DOHH2 (cell line): ENCODE data around the gene RASGRP2.

Experiments
- H3F3A ChIP-seq: fragments of 200-600 bp; sonication (generic), shearing (Covaris generic); 2 replicates; pipeline ENCODE4 v1.6.0; 2016; ENCODE audit warnings: antibody characterized with exemption, mild to moderate bottlenecking; ENCODE audit not compliant: control insufficient read depth, insufficient read depth
- H3K27ac ChIP-seq: fragments of 200-600 bp; sonication (generic); 2 replicates; pipeline ENCODE4 v1.5.1; 2014; ENCODE audit warnings: low read depth, mild to moderate bottlenecking, low read length, moderate library complexity
- H3K27me3 ChIP-seq: fragments of 200-600 bp; sonication (generic); 2 replicates; pipeline ENCODE4 v1.6.1; 2014; ENCODE audit warnings: mild to moderate bottlenecking, low read length, mixed read lengths; ENCODE audit not compliant: control insufficient read depth
- H3K36me3 ChIP-seq: fragments of 200-600 bp; sonication (generic); 2 replicates; pipeline ENCODE4 v1.6.1; 2014; ENCODE audit warnings: mild to moderate bottlenecking, low read length, moderate library complexity, mixed read lengths; ENCODE audit not compliant: control insufficient read depth
- H3K4me1 ChIP-seq: fragments of 200-600 bp; sonication (generic); 2 replicates; pipeline ENCODE4 v1.6.1; 2014; ENCODE audit warnings: mild to moderate bottlenecking, low read length, mixed read lengths; ENCODE audit not compliant: control insufficient read depth
- H3K4me2 ChIP-seq: fragments of 200-600 bp; sonication (generic); 2 replicates; pipeline ENCODE4 v1.6.0; 2014; ENCODE audit warnings: mild to moderate bottlenecking, low read length, moderate library complexity
- H3K4me3 ChIP-seq: fragments of 200-600 bp; sonication (generic); 2 replicates; pipeline ENCODE4 v1.5.1; 2014; ENCODE audit warnings: mild to moderate bottlenecking, low read length, mixed read lengths
- H3K79me2 ChIP-seq: fragments of 200-600 bp; sonication (generic); 2 replicates; pipeline ENCODE4 v1.6.1; 2014; ENCODE audit warnings: mild to moderate bottlenecking, low read length, mixed read lengths; ENCODE audit not compliant: control insufficient read depth
- H3K9me2 ChIP-seq: fragments of 200-600 bp; sonication (generic); replicated peaks from 2 replicates; pipeline ENCODE4 v1.6.1; 2014; ENCODE audit warnings: mild to moderate bottlenecking, low read length, mixed read lengths; ENCODE audit not compliant: control insufficient read depth
- H3K9me3 ChIP-seq: fragments of 200-600 bp; sonication (generic); 2 replicates; pipeline ENCODE4 v1.6.1; 2014; ENCODE audit warnings: antibody characterized with exemption, low read length, mixed read lengths; ENCODE audit not compliant: control insufficient read depth, insufficient read depth
- H4K20me1 ChIP-seq: fragments of 200-600 bp; sonication (generic); 2 replicates; pipeline ENCODE4 v1.6.0; 2014; ENCODE audit warnings: low read depth, mild to moderate bottlenecking, antibody characterized with exemption, low read length, moderate library complexity; ENCODE audit not compliant: control insufficient read depth, insufficient read depth
- EZH2phosphoT487 ChIP-seq: fragments of 200-600 bp; sonication (generic); IDR thresholded peaks from 2 replicates; pipeline ENCODE4 v1.6.1; 2017; ENCODE audit warnings: borderline replicate concordance, mild to moderate bottlenecking, antibody characterized with exemption, low read length, moderate library complexity, mixed read lengths
- TF ChIP-seq, protein P1 (sequence below): fragments of 200-600 bp; sonication (generic); IDR thresholded peaks from one replicate; pipeline ENCODE4 v1.5.1; 2014; ENCODE audit warnings: antibody characterized with exemption, mild to moderate bottlenecking, low read depth, low read length; ENCODE audit not compliant: poor library complexity, severe bottlenecking

The RASGRP2 gene

DNA sequence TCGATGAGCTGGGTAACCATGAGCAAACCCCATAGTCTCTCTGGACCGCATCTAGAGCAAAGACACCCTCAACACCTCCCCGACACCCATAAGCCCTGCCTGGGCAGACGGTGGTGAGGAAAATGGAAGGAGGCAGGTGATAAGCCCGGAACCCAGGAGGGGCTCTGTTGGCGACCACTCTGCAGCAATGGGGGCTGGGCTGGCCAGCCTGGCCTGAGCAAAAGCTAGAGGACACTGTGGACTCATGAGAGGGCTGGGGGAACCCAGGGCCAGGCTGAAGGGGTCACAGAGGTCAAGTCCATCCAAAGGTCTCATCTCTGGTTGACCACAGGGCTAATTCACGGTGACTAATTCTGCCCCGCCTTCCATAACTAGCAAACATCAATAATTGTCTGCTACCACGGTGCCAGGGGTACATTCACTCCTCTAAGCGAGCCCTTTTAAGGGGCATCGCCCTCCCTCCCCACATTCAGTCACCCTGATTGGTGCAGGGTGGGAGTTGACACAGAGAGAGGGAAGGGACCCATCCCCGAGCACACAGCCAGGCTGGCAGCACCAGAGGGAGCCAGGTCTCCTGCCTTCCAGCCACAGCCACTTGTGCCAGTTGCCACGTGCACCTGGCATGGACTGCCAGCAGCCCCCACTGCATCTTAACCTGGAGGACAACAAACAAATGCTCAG, 11.9 kb upstream of the RASGRP2 start:
- Histone ChIP-seq H3K4me2 (no peak overlapping the region), H4K20me1 (peaks cover 3% of the 10 kb centered on the region; the same call in 1 of the 2 replicates), H3K36me3 (no peaks in the 10 kb centered on the region), H3K27ac (no peak overlapping the region), H3K4me1 (peaks cover 22% of the 10 kb centered on the region), H3K9me3 (no peaks in the 10 kb centered on the region), H3K4me3 (no peak overlapping the region), H3F3A (peaks cover 8% of the 10 kb centered on the region), H3K79me2 (no peaks in the 10 kb centered on the region), H3K9me2 (no peaks in the 10 kb centered on the region), H3K27me3 (no peaks in the 10 kb centered on the region)
- TF ChIP-seq, protein P1, sequence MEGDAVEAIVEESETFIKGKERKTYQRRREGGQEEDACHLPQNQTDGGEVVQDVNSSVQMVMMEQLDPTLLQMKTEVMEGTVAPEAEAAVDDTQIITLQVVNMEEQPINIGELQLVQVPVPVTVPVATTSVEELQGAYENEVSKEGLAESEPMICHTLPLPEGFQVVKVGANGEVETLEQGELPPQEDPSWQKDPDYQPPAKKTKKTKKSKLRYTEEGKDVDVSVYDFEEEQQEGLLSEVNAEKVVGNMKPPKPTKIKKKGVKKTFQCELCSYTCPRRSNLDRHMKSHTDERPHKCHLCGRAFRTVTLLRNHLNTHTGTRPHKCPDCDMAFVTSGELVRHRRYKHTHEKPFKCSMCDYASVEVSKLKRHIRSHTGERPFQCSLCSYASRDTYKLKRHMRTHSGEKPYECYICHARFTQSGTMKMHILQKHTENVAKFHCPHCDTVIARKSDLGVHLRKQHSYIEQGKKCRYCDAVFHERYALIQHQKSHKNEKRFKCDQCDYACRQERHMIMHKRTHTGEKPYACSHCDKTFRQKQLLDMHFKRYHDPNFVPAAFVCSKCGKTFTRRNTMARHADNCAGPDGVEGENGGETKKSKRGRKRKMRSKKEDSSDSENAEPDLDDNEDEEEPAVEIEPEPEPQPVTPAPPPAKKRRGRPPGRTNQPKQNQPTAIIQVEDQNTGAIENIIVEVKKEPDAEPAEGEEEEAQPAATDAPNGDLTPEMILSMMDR = no peak
- no peak for TF ChIP-seq EZH2phosphoT487

DNA sequence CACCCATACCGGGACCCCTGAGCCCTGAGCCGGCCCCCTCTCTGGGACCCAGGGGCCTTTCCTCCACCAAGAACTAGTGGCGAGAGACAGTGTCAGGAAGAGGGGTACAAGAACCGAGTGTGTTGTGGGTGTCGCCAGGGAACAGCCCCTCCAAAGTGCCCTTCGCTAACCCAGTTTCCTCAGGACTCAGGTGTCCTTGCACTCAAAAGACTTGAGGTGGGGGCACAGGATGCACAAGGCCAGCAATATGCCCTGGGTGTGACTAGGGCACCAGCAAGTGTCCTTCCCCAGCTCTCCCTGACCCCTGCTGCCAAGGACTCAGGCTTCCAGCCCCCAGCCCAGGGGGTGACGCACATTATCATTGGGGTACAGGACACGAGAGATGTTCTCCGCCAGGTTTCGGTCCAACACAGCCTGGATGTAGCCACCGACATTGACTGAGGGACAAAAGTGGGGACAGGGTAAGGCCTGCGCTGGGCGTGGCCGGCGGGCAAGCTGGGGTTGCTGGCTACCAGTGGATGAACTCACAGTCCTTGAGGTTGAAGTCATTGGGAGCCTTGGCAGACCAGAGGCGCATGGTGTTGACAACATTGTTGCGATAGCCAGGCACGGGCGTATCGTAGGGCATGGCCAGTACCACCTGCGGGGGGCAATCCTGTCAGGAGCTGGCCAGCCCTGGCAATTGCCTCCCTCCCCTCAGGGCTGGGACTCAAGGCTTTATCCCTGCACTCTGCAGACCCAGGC, 11.1 kb upstream of the RASGRP2 start:
- TF ChIP-seq, protein P1 = no peak
- no peak for TF ChIP-seq EZH2phosphoT487

DNA sequence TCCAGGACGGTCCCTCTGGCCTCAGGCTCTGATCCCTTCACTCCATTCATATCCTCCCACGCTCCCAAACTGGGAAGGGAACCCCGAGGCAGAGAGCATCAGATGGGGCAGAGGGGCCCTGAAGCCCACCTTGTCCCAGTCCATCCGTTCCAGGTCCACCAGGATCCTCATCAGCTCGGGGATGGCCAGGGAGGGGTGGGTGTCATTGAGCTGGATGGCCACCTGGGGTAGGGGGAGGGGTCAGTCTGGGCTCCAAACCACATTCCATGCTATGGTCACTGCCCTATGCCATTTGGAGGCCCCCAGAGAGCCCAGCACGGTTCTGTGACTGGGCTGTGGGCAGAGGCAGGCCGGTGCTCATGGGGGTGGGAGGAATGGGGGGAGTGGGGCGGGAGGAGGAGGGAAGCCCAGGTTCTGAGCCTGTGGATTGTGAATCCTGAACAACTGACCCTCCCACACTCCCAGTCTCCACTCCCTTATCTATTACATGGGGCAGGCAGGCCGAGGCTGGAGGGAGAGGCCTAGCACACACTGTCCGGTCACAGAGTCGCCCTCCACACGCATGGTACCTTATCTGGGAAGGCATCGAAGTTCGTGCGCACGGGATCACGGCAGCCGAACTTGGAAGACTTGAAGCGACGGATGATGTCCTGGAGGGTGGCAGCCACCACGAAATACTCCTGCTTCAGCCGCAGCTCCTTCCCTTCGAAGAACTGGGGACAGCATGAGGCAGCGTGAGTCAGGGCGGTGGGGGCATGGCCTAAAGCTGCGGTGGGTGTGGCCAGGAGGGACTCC, 10.4 kb upstream of the RASGRP2 start:
- H3K79me2 ChIP-seq = no peaks in the 10 kb centered on the region
- TF ChIP-seq EZH2phosphoT487 = no peak
- TF ChIP-seq, protein P1 = no peak

More for the DNA sequence above, 11.1 kb upstream of the RASGRP2 start:
- Histone ChIP-seq H3K9me2 (no peaks in the 10 kb centered on the region), H3K27ac (no peak overlapping the region), H3K4me2 (no peak overlapping the region), H4K20me1 (peaks cover under 1% of the 10 kb centered on the region; the same call in 1 of the 2 replicates), H3K36me3 (no peaks in the 10 kb centered on the region), H3F3A (peaks cover under 1% of the 10 kb centered on the region; the same call in 1 of the 2 replicates), H3K4me1 (peaks cover 15% of the 10 kb centered on the region), H3K4me3 (no peak overlapping the region), H3K79me2 (no peaks in the 10 kb centered on the region), H3K27me3 (no peaks in the 10 kb centered on the region), H3K9me3 (no peaks in the 10 kb centered on the region)

More for the DNA sequence above, 10.4 kb upstream of the RASGRP2 start:
- no peaks in the 10 kb centered on the region for H4K20me1 ChIP-seq
- no peaks in the 10 kb centered on the region for H3F3A ChIP-seq
- H3K4me2 ChIP-seq = no peak overlapping the region
- H3K9me3 ChIP-seq = no peaks in the 10 kb centered on the region
- H3K36me3 ChIP-seq = no peaks in the 10 kb centered on the region
- H3K9me2 ChIP-seq = no peaks in the 10 kb centered on the region
- H3K27ac ChIP-seq = no peak overlapping the region
- H3K27me3 ChIP-seq = no peaks in the 10 kb centered on the region
- H3K4me3 ChIP-seq = no peak overlapping the region
- peaks cover 10% of the 10 kb centered on the region for H3K4me1 ChIP-seq
